Esophagus squamous epithelium (tissue), 4 donors: ENCODE data around the gene CTBS.

Experiments
- CTCF ChIP-seq, 6 experiments: fragments of 450-650 bp in 4 of 6; fragments of 200-600 bp in 2 of 6; sonication (generic) in 2 of 6; IDR thresholded peaks; one replicate each; pipeline ENCODE4 v1.5.1; 2016 to 2019; ENCODE audit warnings: antibody characterized with exemption in 6 of 6, mild to moderate bottlenecking in 4 of 6, moderate library complexity in 4 of 6
- POLR2A ChIP-seq, 4 donors: fragments of 450-650 bp; IDR thresholded peaks; one replicate each; pipeline ENCODE4 v1.6.1; 2017; ENCODE audit warnings: antibody characterized with exemption in 4 of 4, mild to moderate bottlenecking in 4 of 4, moderate library complexity in 3 of 4

DNA sequence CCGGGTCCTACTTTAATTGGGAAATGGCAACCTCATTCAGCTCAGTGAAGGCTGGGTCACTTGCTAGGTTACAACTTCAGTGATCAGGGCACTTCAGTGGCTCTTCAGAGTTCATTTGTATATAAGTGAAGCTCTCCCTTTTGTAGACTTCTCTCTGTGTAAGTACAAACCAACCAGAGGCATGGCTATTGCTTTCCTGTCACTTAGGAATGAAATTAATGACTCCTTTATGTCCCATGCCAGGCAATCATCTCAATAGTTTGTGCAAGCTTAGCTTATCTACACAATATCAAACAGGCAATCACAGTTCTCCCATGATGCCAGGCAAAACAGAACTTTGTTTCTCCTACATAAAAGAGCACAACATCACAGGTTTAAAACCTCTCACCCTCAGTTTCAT, 22.8 kb upstream of the CTBS start:
- TF ChIP-seq CTCF (IDR thresholded peaks at IDR 0.05) (no peak), POLR2A (IDR thresholded peaks at IDR 0.05) (no peak)
